ENCODE results near the gene GSTA3.
"Not testable (repeated sequence)": the region's sequence is repeated elsewhere in the genome, so short reads cannot be mapped to it uniquely, and the experiment has no call there.

GSTA3 gene

GRCh38 chr6:52909531-52909930, at the start of gene GSTA3:
TSS of gene GSTA3 (minus strand) at chr6:52909698. CDS start at chr6:52905834, 3,864 bp downstream.
- no peak for DNase-seq (ENCODE audit: extremely low read depth in 1 of 2, low read depth in 1 of 2)

GRCh38 chr6:52958546-52959255, 49.2 kb upstream of the GSTA3 start:
- DNase-seq (ENCODE audit: extremely low read depth in 1 of 2, low read depth in 1 of 2): no peak

GRCh38 chr6:52955871-52956270, 46.4 kb upstream of the GSTA3 start:
- DNase-seq (ENCODE audit: extremely low read depth in 1 of 2, low read depth in 1 of 2): no peak

GRCh38 chr6:52953911-52954839, 44.7 kb upstream of the GSTA3 start:
- no peak for DNase-seq (ENCODE audit: extremely low read depth in 1 of 2, low read depth in 1 of 2)

GRCh38 chr6:52946306-52946705, 36.8 kb upstream of the GSTA3 start:
- no peak for DNase-seq (ENCODE audit: extremely low read depth in 1 of 2, low read depth in 1 of 2)

GRCh38 chr6:52942821-52943220, 33.3 kb upstream of the GSTA3 start:
- not testable (repeated sequence) for DNase-seq (ENCODE audit: extremely low read depth in 1 of 2, low read depth in 1 of 2)

- DNase-seq (ENCODE audit: extremely low read depth in 1 of 2, low read depth in 1 of 2): no peak
These were observed 32.7 kb upstream of the GSTA3 start for GRCh38 chr6:52942221-52942620.

GRCh38 chr6:52937908-52938307, 28.4 kb upstream of the GSTA3 start:
- DNase-seq (ENCODE audit: extremely low read depth in 1 of 2, low read depth in 1 of 2): no peak

GRCh38 chr6:52933778-52934177, 24.3 kb upstream of the GSTA3 start:
- no peak for DNase-seq (ENCODE audit: extremely low read depth in 1 of 2, low read depth in 1 of 2)

GRCh38 chr6:52931351-52931750, 21.9 kb upstream of the GSTA3 start:
- no peak for DNase-seq (ENCODE audit: extremely low read depth in 1 of 2, low read depth in 1 of 2)

GRCh38 chr6:52929321-52930164, 20.0 kb upstream of the GSTA3 start:
- DNase-seq (ENCODE audit: extremely low read depth in 1 of 2, low read depth in 1 of 2): no peak

GRCh38 chr6:52927451-52927850, 18.0 kb upstream of the GSTA3 start:
- no peak for DNase-seq (ENCODE audit: extremely low read depth in 1 of 2, low read depth in 1 of 2)

- DNase-seq (ENCODE audit: extremely low read depth in 1 of 2, low read depth in 1 of 2): no peak
These were observed 16.7 kb upstream of the GSTA3 start for GRCh38 chr6:52925919-52926792.

GRCh38 chr6:52925042-52925441, 15.5 kb upstream of the GSTA3 start:
- DNase-seq (ENCODE audit: extremely low read depth in 1 of 2, low read depth in 1 of 2): no peak

GRCh38 chr6:52923689-52924088, 14.2 kb upstream of the GSTA3 start:
- not testable (repeated sequence) for DNase-seq (ENCODE audit: extremely low read depth in 1 of 2, low read depth in 1 of 2)

GRCh38 chr6:52922161-52922560, 12.7 kb upstream of the GSTA3 start:
- no peak for DNase-seq (ENCODE audit: extremely low read depth in 1 of 2, low read depth in 1 of 2)

- DNase-seq (ENCODE audit: extremely low read depth in 1 of 2, low read depth in 1 of 2): no peak
These were observed 12.2 kb upstream of the GSTA3 start for GRCh38 chr6:52921743-52922142.

- not testable (repeated sequence) for DNase-seq (ENCODE audit: extremely low read depth in 1 of 2, low read depth in 1 of 2)
These were observed 10.0 kb upstream of the GSTA3 start for GRCh38 chr6:52919511-52919910.

- not testable (repeated sequence) for DNase-seq (ENCODE audit: extremely low read depth in 1 of 2, low read depth in 1 of 2)
These were observed 9.3 kb upstream of the GSTA3 start for GRCh38 chr6:52918771-52919170.
